GM10248 (cell line): Measurements from ENCODE around the gene FOXP2.
"Not testable (repeated sequence)": the region's sequence is repeated elsewhere in the genome, so short reads cannot be mapped to it uniquely, and the experiment has no call there.

Source experiments
- CTCF ChIA-PET: fragments of 300-600 bp; sonication (Branson Sonifier 250); formaldehyde crosslinking; extraction: SDS; loops from one replicate; lab custom pipeline; 2021; ENCODE audit warnings: antibody characterized with exemption; lab: Yijun Ruan, JAX
- POLR2A ChIA-PET: fragments of 350-650 bp; sonication (Branson Sonifier 250); formaldehyde crosslinking; extraction: SDS; loops from one replicate; lab custom pipeline; 2020; ENCODE audit warnings: antibody characterized with exemption; lab: Yijun Ruan, JAX
- DNase-seq: peaks from one replicate; pipeline ENCODE4 v3.0.0; 2012; ENCODE audit errors: extremely low spot score
- TF ChIP-seq, protein P1 (sequence below): IDR thresholded peaks from 2 replicates; pipeline ENCODE4 v1.5.1; 2012; ENCODE audit warnings: mild to moderate bottlenecking, low read depth; ENCODE audit errors: extremely low read depth, missing control alignments, control extremely low read depth

FOXP2 gene

GRCh38 chr7:114414156-114415063 is at the start of gene FOXP2:
Gene FOXP2, plus strand, starts transcription at chr7:114414815. Its CDS starts 11,697 bp downstream, at chr7:114426512.
- TF ChIP-seq, protein P1, sequence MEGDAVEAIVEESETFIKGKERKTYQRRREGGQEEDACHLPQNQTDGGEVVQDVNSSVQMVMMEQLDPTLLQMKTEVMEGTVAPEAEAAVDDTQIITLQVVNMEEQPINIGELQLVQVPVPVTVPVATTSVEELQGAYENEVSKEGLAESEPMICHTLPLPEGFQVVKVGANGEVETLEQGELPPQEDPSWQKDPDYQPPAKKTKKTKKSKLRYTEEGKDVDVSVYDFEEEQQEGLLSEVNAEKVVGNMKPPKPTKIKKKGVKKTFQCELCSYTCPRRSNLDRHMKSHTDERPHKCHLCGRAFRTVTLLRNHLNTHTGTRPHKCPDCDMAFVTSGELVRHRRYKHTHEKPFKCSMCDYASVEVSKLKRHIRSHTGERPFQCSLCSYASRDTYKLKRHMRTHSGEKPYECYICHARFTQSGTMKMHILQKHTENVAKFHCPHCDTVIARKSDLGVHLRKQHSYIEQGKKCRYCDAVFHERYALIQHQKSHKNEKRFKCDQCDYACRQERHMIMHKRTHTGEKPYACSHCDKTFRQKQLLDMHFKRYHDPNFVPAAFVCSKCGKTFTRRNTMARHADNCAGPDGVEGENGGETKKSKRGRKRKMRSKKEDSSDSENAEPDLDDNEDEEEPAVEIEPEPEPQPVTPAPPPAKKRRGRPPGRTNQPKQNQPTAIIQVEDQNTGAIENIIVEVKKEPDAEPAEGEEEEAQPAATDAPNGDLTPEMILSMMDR: no peak
- POLR2A ChIA-PET: interaction anchor here (0.6 kb wide), 1 partner anchor 385 kb away, joined by 5 read pairs; no protein-coding TSS in a partner anchor
- no peak for DNase-seq
- CTCF ChIA-PET: interaction anchor here (1.4 to 4.2 kb wide), 3 partner anchors 12 to 201 kb away, joined by 3 to 27 read pairs (median 5); no protein-coding TSS in a partner anchor

- DNase-seq: no peak
- POLR2A ChIA-PET: no interaction called here
- CTCF ChIA-PET: interaction anchor here (1.6 kb wide), 1 partner anchor 9 kb away, joined by 3 read pairs; no protein-coding TSS in a partner anchor
- TF ChIP-seq, protein P1: no peak
Observed at GRCh38 chr7:114365791-114366190, 48.8 kb upstream of the FOXP2 start.

DNA sequence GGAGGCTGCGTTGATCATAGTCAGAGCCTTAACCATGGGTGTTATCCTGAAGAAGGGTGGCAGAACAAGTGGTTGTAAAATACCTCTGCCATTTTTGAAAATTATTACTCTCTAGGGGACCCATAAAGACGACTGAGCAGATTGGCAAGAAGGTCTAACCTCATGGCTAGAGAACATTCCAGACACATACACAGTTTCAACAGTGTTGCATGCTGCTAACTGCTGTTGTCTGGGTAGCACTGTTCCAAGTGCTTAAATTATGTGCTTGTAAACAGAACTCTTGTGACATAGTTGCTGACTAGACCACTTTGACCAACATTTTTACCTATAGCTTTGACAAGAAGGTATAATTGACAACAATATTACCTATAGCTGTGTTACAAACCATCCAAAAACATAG is 46.1 kb upstream of the FOXP2 start:
- TF ChIP-seq, protein P1: no peak
- no peak for DNase-seq
- CTCF ChIA-PET: interaction anchor here (1.0 to 1.2 kb wide), 4 partner anchors 9 to 35 kb away, joined by 3 to 4 read pairs (median 3); no protein-coding TSS in a partner anchor
- POLR2A ChIA-PET: no interaction called here

DNA sequence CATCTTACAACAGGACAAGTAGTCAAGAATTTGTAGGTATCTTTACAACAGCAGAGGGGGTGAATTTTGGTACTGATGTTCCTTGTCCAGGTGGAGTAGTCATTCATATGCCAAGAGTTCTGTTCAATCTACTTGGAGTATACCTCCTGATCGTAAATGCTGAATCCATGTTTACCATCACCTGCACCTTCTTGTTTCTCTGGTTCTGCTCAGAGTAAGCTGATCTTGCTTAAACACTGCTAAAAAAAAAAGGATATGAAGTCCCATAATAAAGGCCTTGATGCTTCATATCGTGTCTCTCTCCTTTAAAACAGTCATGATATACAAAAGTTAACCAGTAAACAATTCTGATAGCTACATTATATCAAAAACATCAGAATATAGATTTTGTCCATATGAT is 45.3 kb upstream of the FOXP2 start:
- CTCF ChIA-PET: interaction anchor here (1.0 to 1.2 kb wide), 4 partner anchors 9 to 35 kb away, joined by 3 to 4 read pairs (median 3); no protein-coding TSS in a partner anchor
- DNase-seq: no peak
- TF ChIP-seq, protein P1: no peak
- POLR2A ChIA-PET: no interaction called here

DNA sequence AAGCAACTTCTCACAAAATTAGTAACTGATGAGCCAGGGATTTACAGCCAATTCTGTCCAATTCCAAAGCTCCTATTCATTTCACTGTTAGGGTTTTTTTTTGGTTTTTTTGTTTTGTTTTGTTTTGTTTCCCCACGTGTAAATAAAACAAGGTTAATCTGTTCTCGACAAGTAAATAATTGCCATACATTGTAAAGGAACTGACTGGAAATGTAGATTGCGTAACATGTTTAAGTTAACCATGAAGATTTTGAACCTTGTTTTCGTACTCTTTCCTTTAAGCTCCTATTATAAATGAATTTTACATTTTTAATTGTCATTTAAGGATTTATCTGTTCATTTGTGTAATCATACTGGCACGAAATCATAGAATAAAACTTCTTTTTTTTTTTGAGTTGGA is 42.0 kb upstream of the FOXP2 start:
- DNase-seq: no peak
- CTCF ChIA-PET: no interaction called here
- POLR2A ChIA-PET: no interaction called here
- TF ChIP-seq, protein P1: no peak

GRCh38 chr7:114375907-114376306 is 38.7 kb upstream of the FOXP2 start:
- TF ChIP-seq, protein P1: no peak
- DNase-seq: no peak
- POLR2A ChIA-PET: no interaction called here
- CTCF ChIA-PET: no interaction called here

DNA sequence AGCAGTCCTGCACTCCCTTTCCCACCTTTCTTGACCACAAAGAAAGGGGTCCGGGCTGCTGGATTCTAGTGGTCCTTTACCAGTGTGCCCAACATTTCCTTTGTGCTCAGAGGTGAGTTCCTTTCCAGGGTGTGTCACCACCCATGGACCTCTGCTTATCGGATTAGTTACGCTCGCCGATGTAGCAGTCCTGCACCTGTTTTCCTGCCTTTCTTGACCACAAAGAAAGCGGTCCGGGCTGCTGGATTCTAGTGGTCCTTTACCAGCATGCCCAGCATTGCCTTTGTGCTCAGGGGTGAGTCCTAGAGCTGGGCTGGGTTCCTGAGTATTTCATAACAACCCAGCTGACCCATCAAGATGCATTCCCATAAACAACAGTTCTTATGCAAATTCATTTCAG is 30.7 kb upstream of the FOXP2 start:
- CTCF ChIA-PET: interaction anchor here (1.1 kb wide), 1 partner anchor 15 kb away, joined by 3 read pairs; no protein-coding TSS in a partner anchor
- POLR2A ChIA-PET: not testable (repeated sequence)

GRCh38 chr7:114384346-114384745 is 30.3 kb upstream of the FOXP2 start:
- CTCF ChIA-PET: interaction anchor here (1.1 kb wide), 1 partner anchor 15 kb away, joined by 3 read pairs; no protein-coding TSS in a partner anchor
- POLR2A ChIA-PET, DNase-seq: not testable (repeated sequence)

More for the DNA sequence above, 30.7 kb upstream of the FOXP2 start:
- not testable (repeated sequence) for DNase-seq
